ENCODE measurements around the gene CHST5. TPM values are rescaled to one million over a fixed set of nuclear protein-coding genes. Genes with fewer than 3 reads are reported as not detected.
"Not testable (repeated sequence)": the region's sequence is repeated elsewhere in the genome, so short reads cannot be mapped to it uniquely, and the experiment has no call there.

The CHST5 gene
- polyA plus RNA-seq, 1 of the 3 experiments (the other 2 are of a cell fraction): 0.49 TPM

DNA sequence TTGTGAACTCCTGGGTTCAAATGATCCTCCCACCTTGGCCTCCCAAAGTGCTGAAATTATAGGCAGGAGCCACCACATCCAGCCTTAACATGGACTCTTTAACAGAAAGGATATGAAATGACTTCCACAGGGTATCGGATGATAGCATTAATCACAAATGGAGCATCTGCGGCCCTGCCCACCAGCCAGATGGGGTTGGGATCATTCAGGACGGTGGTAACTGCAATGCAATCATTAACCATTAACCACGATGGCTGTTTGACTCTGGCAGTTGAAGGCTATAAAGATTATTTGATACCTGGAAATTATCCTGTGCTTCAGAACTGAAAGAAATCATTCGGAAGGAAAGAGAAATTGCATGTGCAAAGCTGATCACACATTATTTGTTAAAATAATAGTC, 5.3 kb upstream of the CHST5 start:
- H3K27me3 ChIP-seq (ENCODE audit: insufficient read depth): no peaks in the 10 kb centered on the region
- no peak overlapping the region for H3K4me2 ChIP-seq
- TF ChIP-seq MXI1 (IDR thresholded peaks at IDR 0.05; ENCODE audit: low read depth, low read length): no peak
- no peak for TF ChIP-seq SIN3A (IDR thresholded peaks at IDR 0.05; ENCODE audit: borderline replicate concordance, low read depth, low read length)
- TF ChIP-seq, protein P1, sequence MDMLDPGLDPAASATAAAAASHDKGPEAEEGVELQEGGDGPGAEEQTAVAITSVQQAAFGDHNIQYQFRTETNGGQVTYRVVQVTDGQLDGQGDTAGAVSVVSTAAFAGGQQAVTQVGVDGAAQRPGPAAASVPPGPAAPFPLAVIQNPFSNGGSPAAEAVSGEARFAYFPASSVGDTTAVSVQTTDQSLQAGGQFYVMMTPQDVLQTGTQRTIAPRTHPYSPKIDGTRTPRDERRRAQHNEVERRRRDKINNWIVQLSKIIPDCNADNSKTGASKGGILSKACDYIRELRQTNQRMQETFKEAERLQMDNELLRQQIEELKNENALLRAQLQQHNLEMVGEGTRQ (IDR thresholded peaks at IDR 0.05; ENCODE audit: borderline replicate concordance, low read depth, low read length): no peak
- TF ChIP-seq TCF12 (IDR thresholded peaks at IDR 0.05): no peak
- no peaks in the 10 kb centered on the region for H3K79me2 ChIP-seq (ENCODE audit: insufficient read depth)
- H3K4me1 ChIP-seq (ENCODE audit: control insufficient read depth in 1 of 2, insufficient read depth in 2 of 2, low read depth in 1 of 2, low read length in 1 of 2): no peaks in the 10 kb centered on the region
- H3K9me3 ChIP-seq: no peaks in the 10 kb centered on the region
- H3K4me3 ChIP-seq (ENCODE audit: low read depth in 2 of 2, low read length in 1 of 2): no peak overlapping the region
- no peak for DNase-seq
- H3K36me3 ChIP-seq (replicated peaks in 1 of 2; ENCODE audit: control insufficient read depth in 1 of 2, insufficient read depth in 2 of 2, low read length in 1 of 2): peaks cover 0 to 14% of the 10 kb centered on the region in 2 experiments
- POLR2A ChIA-PET: no interaction called here
- 89% methylated on average over 5 of the region's 5 CpGs for WGBS (ENCODE audit: low lambda C conversion rate)
- no peak overlapping the region for H3K9ac ChIP-seq
- no peaks in the 10 kb centered on the region for H3K9me2 ChIP-seq
- CTCF ChIA-PET: interaction anchor here (2.0 kb wide), 2 partner anchors 9 to 24 kb away, joined by 5 to 6 read pairs; no protein-coding TSS in a partner anchor
- H3F3A ChIP-seq (replicated peaks; ENCODE audit: insufficient read depth): no peaks in the 10 kb centered on the region
- H4K20me1 ChIP-seq (ENCODE audit: insufficient read depth): no peaks in the 10 kb centered on the region
- H3K27ac ChIP-seq (ENCODE audit: low read depth in 2 of 2, low read length in 1 of 2): no peak overlapping the region
- H2AFZ ChIP-seq (ENCODE audit: low read depth): no peak overlapping the region

DNA sequence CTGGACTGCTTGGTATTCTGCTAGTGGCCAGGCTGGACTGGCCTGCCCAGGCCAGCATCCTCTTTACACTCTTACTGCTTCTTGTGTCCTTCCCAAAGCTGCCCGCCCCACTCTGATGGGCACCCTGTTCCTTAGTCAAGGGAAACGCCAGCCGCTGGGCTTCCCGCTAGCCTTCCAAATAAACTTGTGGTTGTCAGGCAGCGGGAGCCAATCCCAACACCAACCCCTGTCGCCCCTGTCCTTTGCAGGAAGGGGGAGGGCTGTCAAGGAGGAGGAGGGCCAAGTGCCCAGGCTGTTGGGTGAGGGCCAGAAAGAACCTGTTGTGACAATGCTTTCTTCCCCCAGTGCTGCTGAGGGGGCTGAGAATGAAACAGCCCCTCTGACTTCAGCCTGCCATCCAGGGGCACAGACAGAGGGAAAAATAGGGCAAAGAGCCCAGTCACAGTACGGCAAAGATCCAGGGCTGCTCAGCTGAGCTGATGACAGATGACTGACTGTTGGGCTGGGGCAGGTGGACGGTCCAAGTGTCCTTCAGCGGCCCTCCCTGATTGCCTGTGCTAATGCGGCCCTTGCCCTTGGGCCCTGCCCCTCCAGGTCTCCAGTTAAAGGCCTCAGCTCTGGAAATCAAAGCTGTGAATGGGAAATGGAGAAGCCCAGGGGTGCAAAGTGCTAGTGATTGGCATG, 3.1 kb upstream of the CHST5 start:
- H3K27ac ChIP-seq (ENCODE audit: low read depth in 2 of 2, low read length in 1 of 2); DNase-seq; H3K9me2 ChIP-seq; H3K79me2 ChIP-seq (ENCODE audit: insufficient read depth); POLR2A ChIA-PET; H3K9me3 ChIP-seq; H3K4me3 ChIP-seq (ENCODE audit: low read depth in 2 of 2, low read length in 1 of 2); H3F3A ChIP-seq (replicated peaks; ENCODE audit: insufficient read depth); H3K27me3 ChIP-seq (ENCODE audit: insufficient read depth); H3K4me2 ChIP-seq; H3K4me1 ChIP-seq (ENCODE audit: control insufficient read depth in 1 of 2, insufficient read depth in 2 of 2, low read depth in 1 of 2, low read length in 1 of 2); H4K20me1 ChIP-seq (ENCODE audit: insufficient read depth); H2AFZ ChIP-seq (ENCODE audit: low read depth); CTCF ChIA-PET; H3K9ac ChIP-seq: not testable (repeated sequence)
- WGBS (ENCODE audit: low lambda C conversion rate): 95% methylated on average over 4 of the region's 10 CpGs
- peaks cover 0 to 11% of the 10 kb centered on the region in 2 experiments for H3K36me3 ChIP-seq (replicated peaks in 1 of 2; ENCODE audit: control insufficient read depth in 1 of 2, insufficient read depth in 2 of 2, low read length in 1 of 2)

DNA sequence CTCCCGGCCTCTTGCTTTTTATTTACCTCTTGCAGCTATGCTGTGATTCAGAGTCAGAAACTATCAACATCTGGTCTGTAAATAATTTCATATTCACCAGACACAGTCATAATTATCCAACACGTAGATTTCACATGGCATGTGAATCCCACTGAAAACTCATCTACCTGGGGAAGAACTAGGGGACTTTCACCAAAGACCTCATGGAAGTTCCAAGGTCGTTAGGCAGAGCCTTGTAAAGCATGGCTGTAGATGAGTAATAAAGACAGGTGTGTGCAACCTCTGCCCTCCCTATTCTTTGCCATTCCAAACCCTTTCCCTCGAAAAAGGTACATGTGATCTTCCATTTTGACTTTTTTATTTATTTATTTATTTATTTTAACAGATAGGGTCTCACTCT, 1.9 kb upstream of the CHST5 start:
- no peak overlapping the region for H2AFZ ChIP-seq (ENCODE audit: low read depth)
- no peaks in the 10 kb centered on the region for H3K79me2 ChIP-seq (ENCODE audit: insufficient read depth)
- POLR2A ChIA-PET: no interaction called here
- no peaks in the 10 kb centered on the region for H3F3A ChIP-seq (replicated peaks; ENCODE audit: insufficient read depth)
- H3K27me3 ChIP-seq (ENCODE audit: insufficient read depth): no peaks in the 10 kb centered on the region
- H3K27ac ChIP-seq (ENCODE audit: low read depth in 2 of 2, low read length in 1 of 2): no peak overlapping the region
- no peaks in the 10 kb centered on the region for H4K20me1 ChIP-seq (ENCODE audit: insufficient read depth)
- 72% methylated on average over 4 of the region's 4 CpGs for WGBS (ENCODE audit: low lambda C conversion rate)
- H3K9ac ChIP-seq: no peak overlapping the region
- H3K4me2 ChIP-seq: no peak overlapping the region
- no peak for DNase-seq
- TF ChIP-seq, protein P2, sequence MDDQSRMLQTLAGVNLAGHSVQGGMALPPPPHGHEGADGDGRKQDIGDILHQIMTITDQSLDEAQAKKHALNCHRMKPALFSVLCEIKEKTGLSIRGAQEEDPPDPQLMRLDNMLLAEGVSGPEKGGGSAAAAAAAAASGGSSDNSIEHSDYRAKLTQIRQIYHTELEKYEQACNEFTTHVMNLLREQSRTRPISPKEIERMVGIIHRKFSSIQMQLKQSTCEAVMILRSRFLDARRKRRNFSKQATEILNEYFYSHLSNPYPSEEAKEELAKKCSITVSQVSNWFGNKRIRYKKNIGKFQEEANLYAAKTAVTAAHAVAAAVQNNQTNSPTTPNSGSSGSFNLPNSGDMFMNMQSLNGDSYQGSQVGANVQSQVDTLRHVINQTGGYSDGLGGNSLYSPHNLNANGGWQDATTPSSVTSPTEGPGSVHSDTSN (IDR thresholded peaks at IDR 0.05): no peak
- TF ChIP-seq TAF1 (IDR thresholded peaks at IDR 0.05; ENCODE audit: borderline replicate concordance, low read depth, low read length) (no peak), EP300 (IDR thresholded peaks at IDR 0.05; ENCODE audit: borderline replicate concordance in 1 of 2, low read depth in 1 of 2, low read length in 1 of 2) (no peak)
- TF ChIP-seq, protein P3, sequence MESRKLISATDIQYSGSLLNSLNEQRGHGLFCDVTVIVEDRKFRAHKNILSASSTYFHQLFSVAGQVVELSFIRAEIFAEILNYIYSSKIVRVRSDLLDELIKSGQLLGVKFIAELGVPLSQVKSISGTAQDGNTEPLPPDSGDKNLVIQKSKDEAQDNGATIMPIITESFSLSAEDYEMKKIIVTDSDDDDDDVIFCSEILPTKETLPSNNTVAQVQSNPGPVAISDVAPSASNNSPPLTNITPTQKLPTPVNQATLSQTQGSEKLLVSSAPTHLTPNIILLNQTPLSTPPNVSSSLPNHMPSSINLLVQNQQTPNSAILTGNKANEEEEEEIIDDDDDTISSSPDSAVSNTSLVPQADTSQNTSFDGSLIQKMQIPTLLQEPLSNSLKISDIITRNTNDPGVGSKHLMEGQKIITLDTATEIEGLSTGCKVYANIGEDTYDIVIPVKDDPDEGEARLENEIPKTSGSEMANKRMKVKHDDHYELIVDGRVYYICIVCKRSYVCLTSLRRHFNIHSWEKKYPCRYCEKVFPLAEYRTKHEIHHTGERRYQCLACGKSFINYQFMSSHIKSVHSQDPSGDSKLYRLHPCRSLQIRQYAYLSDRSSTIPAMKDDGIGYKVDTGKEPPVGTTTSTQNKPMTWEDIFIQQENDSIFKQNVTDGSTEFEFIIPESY (IDR thresholded peaks at IDR 0.05; ENCODE audit: borderline replicate concordance, low read depth): no peak
- CTCF ChIA-PET: interaction anchor here (1.1 kb wide), 1 partner anchor 21 kb away, joined by 7 read pairs; no protein-coding TSS in a partner anchor
- H3K9me3 ChIP-seq: no peaks in the 10 kb centered on the region
- peaks cover 0 to 8% of the 10 kb centered on the region in 2 experiments for H3K36me3 ChIP-seq (replicated peaks in 1 of 2; ENCODE audit: control insufficient read depth in 1 of 2, insufficient read depth in 2 of 2, low read length in 1 of 2)
- no peak overlapping the region for H3K4me3 ChIP-seq (ENCODE audit: low read depth in 2 of 2, low read length in 1 of 2)
- no peaks in the 10 kb centered on the region for H3K9me2 ChIP-seq
- no peaks in the 10 kb centered on the region for H3K4me1 ChIP-seq (ENCODE audit: control insufficient read depth in 1 of 2, insufficient read depth in 2 of 2, low read depth in 1 of 2, low read length in 1 of 2)

Measured in SK-N-SH (cell line).